Left ventricle myocardium inferior (tissue), 1 donor: ENCODE results near the gene GNPTG. TPM values are rescaled to one million over a fixed set of nuclear protein-coding genes. Genes with fewer than 3 reads are reported as not detected.
"Not testable (repeated sequence)": the region's sequence is repeated elsewhere in the genome, so short reads cannot be mapped to it uniquely, and the experiment has no call there.

Source experiments
- DNase-seq: peaks from one replicate; pipeline ENCODE4 v3.0.0-alpha.2; 2020
- H3K27ac ChIP-seq: fragments of 200-600 bp; replicated peaks from 2 replicates; pipeline ENCODE4 v1.8.0; 2021
- H3K27me3 ChIP-seq: fragments of 200-600 bp; 2 replicates; pipeline ENCODE4 v1.8.0; 2021; ENCODE audit warnings: low read depth
- H3K36me3 ChIP-seq: fragments of 200-600 bp; 2 replicates; pipeline ENCODE4 v1.8.0; 2021
- H3K4me1 ChIP-seq: fragments of 200-600 bp; 2 replicates; pipeline ENCODE4 v1.8.0; 2021
- H3K4me3 ChIP-seq: fragments of 200-600 bp; 2 replicates; pipeline ENCODE4 v1.8.0; 2021; ENCODE audit warnings: mild to moderate bottlenecking, moderate library complexity
- H3K9me3 ChIP-seq: fragments of 200-600 bp; replicated peaks from 2 replicates; pipeline ENCODE4 v1.8.0; 2021
- CTCF ChIP-seq: fragments of 200-600 bp; IDR thresholded peaks from 2 replicates; pipeline ENCODE4 v1.8.0; 2021; ENCODE audit warnings: antibody characterized with exemption, mild to moderate bottlenecking, borderline replicate concordance
- intact Hi-C: fragments of 100-400 bp; cut with micrococcal nuclease; formaldehyde crosslinking; loops from one replicate; pipeline ENCODE4 v1.11.0; 2022
- total RNA-seq: library from RNA; stranded (reverse); fragmentation: NEBNext Ultra II Directional; extraction: Animal tissue kit (Norgen Biotek cat#: 25700); gene quantifications from one replicate; pipeline ENCODE4 v1.2.1, GENCODE V29; 2021
- donor health status: DM: no; HTN: yes; CAD: no; lungs with severe emphysema.

GNPTG gene
- total RNA-seq, 1 donor from 2014 or later = 31.8 TPM

DNA sequence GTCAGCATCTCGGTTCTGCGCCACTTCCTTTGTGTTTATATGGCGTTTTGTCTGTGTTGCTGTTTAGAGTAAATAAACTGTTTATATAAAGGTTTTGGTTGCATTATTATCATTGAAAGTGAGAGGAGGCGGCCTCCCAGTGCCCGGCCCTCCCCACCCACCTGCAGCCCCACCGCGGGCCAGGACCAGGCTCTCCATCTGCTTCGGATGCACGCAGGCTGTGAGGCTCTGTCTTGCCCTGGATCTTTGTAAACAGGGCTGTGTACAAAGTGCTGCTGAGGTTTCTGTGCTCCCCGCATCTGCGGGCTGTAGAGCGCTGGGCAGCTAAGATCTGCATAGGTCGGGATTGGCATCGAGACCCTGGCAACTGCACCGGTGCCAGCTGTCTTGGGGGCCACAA, 26.5 kb upstream of the GNPTG start:
- no peak for TF ChIP-seq CTCF
- Histone ChIP-seq H3K4me3 (no peak overlapping the region), H3K27me3 (no peaks in the 10 kb centered on the region), H3K36me3 (peaks cover 52% of the 10 kb centered on the region), H3K27ac (peak overlapping the region; percentile 56), H3K4me1 (peaks cover 25% of the 10 kb centered on the region), H3K9me3 (no peaks in the 10 kb centered on the region)
- intact Hi-C loops = no loop called here
- DNase-seq = no peak

- peaks cover 5% of the 10 kb centered on the region for H3K27me3 ChIP-seq
- peaks cover 4% of the 10 kb centered on the region for H3K9me3 ChIP-seq
- intact Hi-C loops = no loop called here
- peak overlapping the region; percentile 56 for H3K27ac ChIP-seq
- DNase-seq = no peak
- no peak for TF ChIP-seq CTCF
- H3K4me3 ChIP-seq = no peak overlapping the region
- H3K36me3 ChIP-seq = peaks cover 47% of the 10 kb centered on the region
- peaks cover 25% of the 10 kb centered on the region for H3K4me1 ChIP-seq
Observed at GRCh38 chr16:1325673-1326371, 25.9 kb upstream of the GNPTG start.

DNA sequence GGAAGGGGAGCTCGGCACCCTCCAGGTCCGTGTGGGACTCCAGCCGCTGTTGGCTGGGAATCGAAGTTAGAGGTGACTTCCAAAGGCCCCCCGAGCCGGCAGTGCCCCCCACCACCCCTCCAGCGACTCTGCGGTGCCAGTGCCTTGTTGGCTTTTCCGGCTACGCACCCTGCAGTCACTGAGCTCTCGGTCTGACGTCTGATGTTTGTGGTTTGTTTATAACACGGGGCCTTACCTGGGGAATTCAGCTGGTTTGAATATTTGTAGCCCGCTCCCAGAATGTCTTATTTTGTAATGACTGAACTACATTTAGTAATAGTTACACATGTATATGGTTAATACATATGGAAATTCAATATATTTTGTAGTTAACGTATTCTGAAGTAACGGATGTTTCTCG, 25.3 kb upstream of the GNPTG start:
- Histone ChIP-seq H3K4me3 (no peak overlapping the region), H3K9me3 (peaks cover 4% of the 10 kb centered on the region), H3K4me1 (peaks cover 29% of the 10 kb centered on the region), H3K27ac (peak overlapping the region; percentile 56), H3K36me3 (peaks cover 41% of the 10 kb centered on the region), H3K27me3 (peaks cover 10% of the 10 kb centered on the region)
- TF ChIP-seq CTCF = no peak
- intact Hi-C loops = no loop called here
- DNase-seq = no peak

GRCh38 chr16:1326946-1327618, 24.6 kb upstream of the GNPTG start:
- Histone ChIP-seq H3K27ac (peak overlapping the region; percentile 56), H3K4me1 (peaks cover 36% of the 10 kb centered on the region), H3K27me3 (peaks cover 17% of the 10 kb centered on the region), H3K4me3 (no peak overlapping the region), H3K9me3 (peaks cover 4% of the 10 kb centered on the region), H3K36me3 (peaks cover 35% of the 10 kb centered on the region)
- DNase-seq = no peak
- TF ChIP-seq CTCF = no peak
- intact Hi-C loops = no loop called here

- H3K4me3 ChIP-seq = no peak overlapping the region
- peaks cover 32% of the 10 kb centered on the region for H3K36me3 ChIP-seq
- H3K27ac ChIP-seq = peak overlapping the region; percentile 56
- peaks cover 4% of the 10 kb centered on the region for H3K9me3 ChIP-seq
- H3K27me3 ChIP-seq = peaks cover 22% of the 10 kb centered on the region
- peaks cover 41% of the 10 kb centered on the region for H3K4me1 ChIP-seq
- intact Hi-C loops = no loop called here
- DNase-seq = no peak
- no peak for TF ChIP-seq CTCF
Observed at GRCh38 chr16:1327619-1327947, 24.1 kb upstream of the GNPTG start.

- H3K27ac ChIP-seq, DNase-seq, intact Hi-C loops, H3K4me3 ChIP-seq, H3K9me3 ChIP-seq: not testable (repeated sequence)
- Histone ChIP-seq H3K27me3 (peaks cover 28% of the 10 kb centered on the region), H3K36me3 (peaks cover 27% of the 10 kb centered on the region), H3K4me1 (peaks cover 47% of the 10 kb centered on the region)
Observed at GRCh38 chr16:1328136-1328535, 23.6 kb upstream of the GNPTG start.

GRCh38 chr16:1328961-1329360, 22.8 kb upstream of the GNPTG start:
- H3K27ac ChIP-seq, H3K4me3 ChIP-seq, H3K9me3 ChIP-seq, intact Hi-C loops, DNase-seq: not testable (repeated sequence)
- Histone ChIP-seq H3K36me3 (peaks cover 18% of the 10 kb centered on the region), H3K27me3 (peaks cover 36% of the 10 kb centered on the region), H3K4me1 (peaks cover 55% of the 10 kb centered on the region)
